ENCODE measurements around the gene VAT1L.

Gene VAT1L

DNA sequence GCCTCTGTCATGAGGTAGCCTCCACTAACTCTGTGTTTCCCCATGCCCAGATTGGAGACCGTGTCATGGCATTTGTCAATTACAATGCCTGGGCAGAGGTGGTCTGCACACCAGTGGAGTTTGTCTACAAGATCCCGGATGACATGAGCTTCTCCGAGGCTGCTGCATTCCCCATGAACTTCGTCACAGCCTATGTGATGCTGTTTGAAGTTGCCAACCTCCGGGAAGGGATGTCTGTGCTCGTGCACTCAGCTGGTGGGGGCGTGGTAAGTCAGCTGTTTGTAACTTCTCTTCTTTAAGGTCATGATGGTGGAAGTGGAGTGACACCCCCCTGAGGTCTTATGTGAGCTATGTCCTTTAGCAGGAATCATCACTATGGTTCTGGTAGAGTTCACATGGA lies 36.8 kb downstream of the VAT1L start:
- H3K4me2 ChIP-seq (ENCODE audit: insufficient read depth, low read length, poor library complexity, severe bottlenecking), result no peak overlapping the region
- H3K23ac ChIP-seq (ENCODE audit: low read depth, low read length, poor library complexity), result peak overlapping the region; percentile 28
- no peaks in the 10 kb centered on the region for H3K9me3 ChIP-seq (replicated peaks in 1 of 2; ENCODE audit: control insufficient read depth in 2 of 2, insufficient read depth in 1 of 2, low read depth in 1 of 2, low read length in 2 of 2)
- no peak overlapping the region for H2BK12ac ChIP-seq (ENCODE audit: low read length)
- H2AK5ac ChIP-seq (ENCODE audit: low read depth, low read length), result no peak overlapping the region
- no peaks in the 10 kb centered on the region for H3K79me1 ChIP-seq (ENCODE audit: low read depth, low read length)
- H2BK5ac ChIP-seq (ENCODE audit: low read length), result no peak overlapping the region
- no peak overlapping the region for H4K8ac ChIP-seq (ENCODE audit: low read depth, low read length)
- no peak overlapping the region for H3K18ac ChIP-seq (ENCODE audit: low read length)
- no peak overlapping the region for H2AFZ ChIP-seq (ENCODE audit: low read length)
- no peak overlapping the region for H3K4me3 ChIP-seq (ENCODE audit: low read length in 2 of 2)
- H3K27me3 ChIP-seq (ENCODE audit: control insufficient read depth in 3 of 3, insufficient read depth in 3 of 3, low read depth in 1 of 3, low read length in 3 of 3), result no peaks in the 10 kb centered on the region
- no peak overlapping the region for H4K91ac ChIP-seq (ENCODE audit: low read depth, low read length, poor library complexity)
- H3K36me3 ChIP-seq (replicated peaks in 1 of 2; ENCODE audit: control insufficient read depth in 2 of 2, insufficient read depth in 2 of 2, low read length in 2 of 2), result peaks cover 5 to 20% of the 10 kb centered on the region in 2 donors
- H3K9ac ChIP-seq (ENCODE audit: low read depth, low read length, poor library complexity), result no peak overlapping the region
- H3K14ac ChIP-seq (ENCODE audit: low read length), result no peak overlapping the region
- no peak overlapping the region for H3K4ac ChIP-seq (ENCODE audit: low read length)
- no peak overlapping the region for H2BK120ac ChIP-seq (ENCODE audit: low read depth, low read length)
- no peak overlapping the region for H2BK15ac ChIP-seq (ENCODE audit: low read length)
- no peak for DNase-seq (ENCODE audit: low spot score)
- no CpG with 5 or more reads among the region's 7 CpGs for WGBS, 2 donors (ENCODE audit: extremely low coverage in 2 of 2, insufficient read length in 2 of 2, insufficient replicate concordance in 1 of 2)
- H3K27ac ChIP-seq (replicated peaks; ENCODE audit: low read length), result no peak overlapping the region
- H3K4me1 ChIP-seq (ENCODE audit: control insufficient read depth in 2 of 2, insufficient read depth in 1 of 2, low read depth in 1 of 2, low read length in 2 of 2), result peaks cover 6 to 11% of the 10 kb centered on the region in 2 donors

- Histone ChIP-seq H3K4me2 (ENCODE audit: insufficient read depth, low read length, poor library complexity, severe bottlenecking) (no peak overlapping the region), H4K8ac (ENCODE audit: low read depth, low read length) (no peak overlapping the region), H3K9me3 (replicated peaks in 1 of 2; ENCODE audit: control insufficient read depth in 2 of 2, insufficient read depth in 1 of 2, low read depth in 1 of 2, low read length in 2 of 2) (no peaks in the 10 kb centered on the region), H3K4me1 (ENCODE audit: control insufficient read depth in 2 of 2, insufficient read depth in 1 of 2, low read depth in 1 of 2, low read length in 2 of 2) (peaks cover 0 to 4% of the 10 kb centered on the region in 2 donors), H3K18ac (ENCODE audit: low read length) (no peak overlapping the region), H3K27ac (replicated peaks; ENCODE audit: low read length) (no peak overlapping the region), H3K14ac (ENCODE audit: low read length) (no peak overlapping the region), H3K4me3 (ENCODE audit: low read length in 2 of 2) (no peak overlapping the region), H3K36me3 (replicated peaks in 1 of 2; ENCODE audit: control insufficient read depth in 2 of 2, insufficient read depth in 2 of 2, low read length in 2 of 2) (peaks cover 5 to 20% of the 10 kb centered on the region in 2 donors), H3K9ac (ENCODE audit: low read depth, low read length, poor library complexity) (no peak overlapping the region), H3K4ac (ENCODE audit: low read length) (no peak overlapping the region), H3K27me3 (ENCODE audit: control insufficient read depth in 3 of 3, insufficient read depth in 3 of 3, low read depth in 1 of 3, low read length in 3 of 3) (no peaks in the 10 kb centered on the region), H2BK120ac (ENCODE audit: low read depth, low read length) (no peak overlapping the region), H3K79me1 (ENCODE audit: low read depth, low read length) (no peaks in the 10 kb centered on the region), H2AK5ac (ENCODE audit: low read depth, low read length) (no peak overlapping the region), H2BK15ac (ENCODE audit: low read length) (no peak overlapping the region), H2BK5ac (ENCODE audit: low read length) (no peak overlapping the region), H3K23ac (ENCODE audit: low read depth, low read length, poor library complexity) (no peak overlapping the region), H2BK12ac (ENCODE audit: low read length) (no peak overlapping the region), H2AFZ (ENCODE audit: low read length) (no peak overlapping the region), H4K91ac (ENCODE audit: low read depth, low read length, poor library complexity) (no peak overlapping the region)
- DNase-seq (ENCODE audit: low spot score), result no peak
- no CpG with 5 or more reads among the region's 3 CpGs for WGBS, 2 donors (ENCODE audit: extremely low coverage in 2 of 2, insufficient read length in 2 of 2, insufficient replicate concordance in 1 of 2)
Observed at GRCh38 chr16:77827032-77827431, 38.7 kb downstream of the VAT1L start.

DNA sequence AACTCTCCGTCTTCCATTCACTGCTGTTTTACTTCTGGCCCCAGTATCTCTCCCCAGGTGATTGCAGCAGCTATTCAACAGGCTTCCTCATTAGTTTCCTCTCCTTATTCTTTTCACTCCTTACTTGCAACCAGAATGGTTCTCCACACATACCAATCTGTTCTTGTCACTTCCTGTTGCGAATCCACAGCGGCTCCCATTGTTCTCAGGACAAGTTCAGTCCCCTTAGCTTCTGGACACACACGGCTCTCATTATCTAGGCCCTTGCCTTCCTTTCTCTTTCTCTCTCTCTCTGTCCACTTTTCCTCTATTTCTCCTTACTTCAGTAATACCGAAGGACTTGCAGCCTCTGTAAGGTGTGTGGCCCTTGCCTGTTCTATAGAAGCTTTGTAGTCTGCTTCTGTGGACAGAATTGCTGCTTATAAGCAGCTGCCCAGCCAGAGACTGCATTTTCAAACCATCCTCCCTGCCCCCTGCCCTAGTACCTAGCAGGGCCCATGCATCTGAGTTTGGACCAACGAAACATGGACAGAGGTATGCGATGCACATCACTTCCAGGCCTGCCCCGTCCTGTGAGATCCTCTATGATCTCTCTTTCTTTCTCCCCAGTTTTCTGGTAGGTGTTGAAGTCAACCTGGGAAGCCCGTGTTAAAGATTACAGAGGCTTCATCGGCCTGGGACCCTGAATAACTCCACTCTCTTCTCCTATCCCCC lies 45.7 kb downstream of the VAT1L start:
- no peak overlapping the region for H3K23ac ChIP-seq (ENCODE audit: low read depth, low read length, poor library complexity)
- H2BK120ac ChIP-seq (ENCODE audit: low read depth, low read length), result no peak overlapping the region
- peak overlapping the region; percentile 36 for H3K18ac ChIP-seq (ENCODE audit: low read length)

DNA sequence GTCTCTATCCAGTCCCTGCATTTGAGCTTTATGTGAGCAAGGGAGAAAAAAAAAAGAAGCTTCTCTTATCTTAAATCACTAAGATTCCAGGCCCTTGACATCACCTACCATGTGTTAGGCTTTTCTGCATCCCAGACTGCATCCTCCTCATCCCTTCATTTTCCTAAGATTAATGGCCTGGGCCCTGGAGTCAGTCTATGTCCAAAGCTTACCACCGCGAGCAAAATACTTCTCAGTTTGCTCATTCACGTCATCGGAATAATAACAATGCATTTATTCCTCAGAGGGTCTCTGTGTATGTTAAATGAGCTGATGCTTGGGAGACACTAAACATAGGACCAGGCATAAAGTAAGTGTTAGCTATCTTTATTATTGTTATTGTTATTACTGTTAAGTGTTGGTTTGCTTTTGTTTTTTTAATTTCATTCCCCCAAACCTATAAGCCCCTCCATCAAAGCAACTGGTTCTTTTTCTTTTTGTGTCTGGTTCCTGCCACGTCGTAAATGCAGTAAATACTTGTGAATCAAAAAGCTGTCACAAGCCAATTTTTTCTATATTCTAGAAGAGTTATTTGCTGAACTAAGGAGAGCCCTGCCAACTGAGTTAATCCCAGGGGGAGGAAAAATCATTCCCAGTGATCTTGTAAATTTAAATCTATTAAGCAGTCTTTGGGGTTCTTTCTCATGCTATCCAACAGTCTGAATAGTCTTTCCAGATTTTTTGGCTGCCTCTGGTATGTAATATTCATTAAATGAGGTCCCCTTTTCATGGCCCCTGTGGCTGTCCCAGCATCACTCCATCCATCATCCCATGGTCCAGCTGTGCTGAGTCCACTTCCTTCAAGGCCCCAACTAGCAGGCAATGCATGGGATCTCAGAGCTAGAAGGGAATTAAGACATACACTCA lies 46.5 kb downstream of the VAT1L start:
- Histone ChIP-seq H4K8ac (ENCODE audit: low read depth, low read length) (no peak overlapping the region), H4K91ac (ENCODE audit: low read depth, low read length, poor library complexity) (no peak overlapping the region), H2AFZ (ENCODE audit: low read length) (peak overlapping the region; percentile 85), H2BK120ac (ENCODE audit: low read depth, low read length) (no peak overlapping the region), H2BK15ac (ENCODE audit: low read length) (no peak overlapping the region), H3K4me2 (ENCODE audit: insufficient read depth, low read length, poor library complexity, severe bottlenecking) (no peak overlapping the region), H3K4ac (ENCODE audit: low read length) (no peak overlapping the region), H3K9me3 (replicated peaks in 1 of 2; ENCODE audit: control insufficient read depth in 2 of 2, insufficient read depth in 1 of 2, low read depth in 1 of 2, low read length in 2 of 2) (no peaks in the 10 kb centered on the region), H2AK5ac (ENCODE audit: low read depth, low read length) (no peak overlapping the region), H3K79me1 (ENCODE audit: low read depth, low read length) (no peaks in the 10 kb centered on the region), H2BK5ac (ENCODE audit: low read length) (no peak overlapping the region), H3K18ac (ENCODE audit: low read length) (no peak overlapping the region), H3K27ac (replicated peaks; ENCODE audit: low read length) (peak overlapping the region; percentile 87), H3K36me3 (replicated peaks in 1 of 2; ENCODE audit: control insufficient read depth in 2 of 2, insufficient read depth in 2 of 2, low read length in 2 of 2) (no peaks in the 10 kb centered on the region), H3K9ac (ENCODE audit: low read depth, low read length, poor library complexity) (no peak overlapping the region), H3K23ac (ENCODE audit: low read depth, low read length, poor library complexity) (no peak overlapping the region), H2BK12ac (ENCODE audit: low read length) (no peak overlapping the region), H3K4me1 (ENCODE audit: control insufficient read depth in 2 of 2, insufficient read depth in 1 of 2, low read depth in 1 of 2, low read length in 2 of 2) (peaks cover 15 to 17% of the 10 kb centered on the region in 2 donors), H3K14ac (ENCODE audit: low read length) (no peak overlapping the region), H3K4me3 (ENCODE audit: low read length in 2 of 2) (no peak overlapping the region), H3K27me3 (ENCODE audit: control insufficient read depth in 3 of 3, insufficient read depth in 3 of 3, low read depth in 1 of 3, low read length in 3 of 3) (no peaks in the 10 kb centered on the region)
- no peak for DNase-seq (ENCODE audit: low spot score)
- no CpG with 5 or more reads among the region's 6 CpGs for WGBS, 2 donors (ENCODE audit: extremely low coverage in 2 of 2, insufficient read length in 2 of 2, insufficient replicate concordance in 1 of 2)

More for the DNA sequence above, 45.7 kb downstream of the VAT1L start:
- no peaks in the 10 kb centered on the region for H3K27me3 ChIP-seq (ENCODE audit: control insufficient read depth in 3 of 3, insufficient read depth in 3 of 3, low read depth in 1 of 3, low read length in 3 of 3)
- H3K4me3 ChIP-seq (ENCODE audit: low read length in 2 of 2), result peak overlapping the region in 1 of 2 donors; percentile 6
- H3K9me3 ChIP-seq (replicated peaks in 1 of 2; ENCODE audit: control insufficient read depth in 2 of 2, insufficient read depth in 1 of 2, low read depth in 1 of 2, low read length in 2 of 2), result no peaks in the 10 kb centered on the region
- H2AFZ ChIP-seq (ENCODE audit: low read length), result peak overlapping the region; percentile 85
- H4K91ac ChIP-seq (ENCODE audit: low read depth, low read length, poor library complexity), result no peak overlapping the region
- H3K4ac ChIP-seq (ENCODE audit: low read length), result no peak overlapping the region
- H3K27ac ChIP-seq (replicated peaks; ENCODE audit: low read length), result peak overlapping the region; percentile 87
- H2BK15ac ChIP-seq (ENCODE audit: low read length), result no peak overlapping the region
- H3K4me1 ChIP-seq (ENCODE audit: control insufficient read depth in 2 of 2, insufficient read depth in 1 of 2, low read depth in 1 of 2, low read length in 2 of 2), result peaks cover 15 to 17% of the 10 kb centered on the region in 2 donors
- no peak overlapping the region for H3K9ac ChIP-seq (ENCODE audit: low read depth, low read length, poor library complexity)
- H2BK5ac ChIP-seq (ENCODE audit: low read length), result no peak overlapping the region
- WGBS, 2 donors (ENCODE audit: extremely low coverage in 2 of 2, insufficient read length in 2 of 2, insufficient replicate concordance in 1 of 2), result no CpG with 5 or more reads among the region's 10 CpGs
- H3K14ac ChIP-seq (ENCODE audit: low read length), result no peak overlapping the region
- no peak overlapping the region for H2AK5ac ChIP-seq (ENCODE audit: low read depth, low read length)
- no peaks in the 10 kb centered on the region for H3K36me3 ChIP-seq (replicated peaks in 1 of 2; ENCODE audit: control insufficient read depth in 2 of 2, insufficient read depth in 2 of 2, low read length in 2 of 2)
- DNase-seq (ENCODE audit: low spot score), result peak; percentile 68
- H3K4me2 ChIP-seq (ENCODE audit: insufficient read depth, low read length, poor library complexity, severe bottlenecking), result no peak overlapping the region
- no peak overlapping the region for H2BK12ac ChIP-seq (ENCODE audit: low read length)
- H4K8ac ChIP-seq (ENCODE audit: low read depth, low read length), result no peak overlapping the region
- H3K79me1 ChIP-seq (ENCODE audit: low read depth, low read length), result no peaks in the 10 kb centered on the region
